ENCODE data around the gene APOL3. TPM values are rescaled to one million over a fixed set of nuclear protein-coding genes. Genes with fewer than 3 reads are reported as not detected.
A peak's percentile ranks its signal among the peaks of the same experiment; 100 is the strongest.

Gene APOL3
- total and polyA plus RNA-seq, 2 of the 13 experiments (the other 11 are each of a cell fraction or from before 2014, with no cell fraction given) = 3.8 to 5.4 TPM

GRCh38 chr22:36123673-36124630, 36.6 kb downstream of the APOL3 start (continued):
- TF ChIP-seq ZBTB43 (CRISPR knock-in tag; conservative IDR thresholded peaks at IDR 0.05) = no peak
- peak; percentile 50; the same call in 1 of the 2 replicates for TF ChIP-seq ZNF335 (CRISPR knock-in tag; IDR thresholded peaks at IDR 0.05)
- 0 out of 2 replicates have a peak, but pooled peaks have one; percentile 2 for TF ChIP-seq ZNF318 (CRISPR knock-in tag; IDR thresholded peaks at IDR 0.05)
- no peak for TF ChIP-seq SOX6 (IDR thresholded peaks at IDR 0.05)
- peak; percentile 52; the same call in 1 of the 2 replicates for TF ChIP-seq SOX6 (CRISPR knock-in tag; IDR thresholded peaks at IDR 0.05)
- 0 out of 2 replicates have a peak, but pooled peaks have one; percentile 31 for TF ChIP-seq HMG20B (CRISPR knock-in tag; conservative IDR thresholded peaks at IDR 0.05)
- no peak for TF ChIP-seq BCL3 (CRISPR knock-in tag; IDR thresholded peaks at IDR 0.05)

Data from HepG2 (cell line).